ENCODE measurements around the gene CALHM4. TPM values are rescaled to one million over a fixed set of nuclear protein-coding genes. Genes with fewer than 3 reads are reported as not detected.
A peak's percentile ranks its signal among the peaks of the same experiment; 100 is the strongest.

CALHM4 gene
- total and polyA plus RNA-seq, 4 donors, result not detected

DNA sequence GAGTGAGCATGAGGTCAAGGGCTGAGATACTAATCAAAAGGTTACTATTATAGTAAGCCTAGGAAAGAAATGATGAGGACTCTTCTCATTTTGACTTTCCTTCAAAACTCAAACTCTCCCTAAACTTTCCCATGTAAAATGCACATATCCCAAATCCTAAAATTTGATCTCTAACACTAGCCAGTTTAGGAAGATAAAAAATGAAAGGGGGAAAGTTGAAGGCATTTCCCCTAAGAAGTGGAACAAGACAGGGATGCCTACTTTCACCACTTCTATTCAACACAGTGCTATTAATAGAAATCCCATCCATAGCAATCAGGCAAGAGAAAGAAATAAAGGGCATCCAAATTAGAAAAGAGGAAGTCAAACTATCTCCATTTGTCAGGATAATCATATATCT is 45.0 kb upstream of the CALHM4 start (continued):
- TF ChIP-seq HNF4A (conservative IDR thresholded peaks at IDR 0.05) (no peak), TAF1 (conservative IDR thresholded peaks at IDR 0.05) (no peak), FOXA2 (IDR thresholded peaks at IDR 0.05) (no peak), HNF4G (IDR thresholded peaks at IDR 0.05) (no peak)
- TF ChIP-seq, protein P1, sequence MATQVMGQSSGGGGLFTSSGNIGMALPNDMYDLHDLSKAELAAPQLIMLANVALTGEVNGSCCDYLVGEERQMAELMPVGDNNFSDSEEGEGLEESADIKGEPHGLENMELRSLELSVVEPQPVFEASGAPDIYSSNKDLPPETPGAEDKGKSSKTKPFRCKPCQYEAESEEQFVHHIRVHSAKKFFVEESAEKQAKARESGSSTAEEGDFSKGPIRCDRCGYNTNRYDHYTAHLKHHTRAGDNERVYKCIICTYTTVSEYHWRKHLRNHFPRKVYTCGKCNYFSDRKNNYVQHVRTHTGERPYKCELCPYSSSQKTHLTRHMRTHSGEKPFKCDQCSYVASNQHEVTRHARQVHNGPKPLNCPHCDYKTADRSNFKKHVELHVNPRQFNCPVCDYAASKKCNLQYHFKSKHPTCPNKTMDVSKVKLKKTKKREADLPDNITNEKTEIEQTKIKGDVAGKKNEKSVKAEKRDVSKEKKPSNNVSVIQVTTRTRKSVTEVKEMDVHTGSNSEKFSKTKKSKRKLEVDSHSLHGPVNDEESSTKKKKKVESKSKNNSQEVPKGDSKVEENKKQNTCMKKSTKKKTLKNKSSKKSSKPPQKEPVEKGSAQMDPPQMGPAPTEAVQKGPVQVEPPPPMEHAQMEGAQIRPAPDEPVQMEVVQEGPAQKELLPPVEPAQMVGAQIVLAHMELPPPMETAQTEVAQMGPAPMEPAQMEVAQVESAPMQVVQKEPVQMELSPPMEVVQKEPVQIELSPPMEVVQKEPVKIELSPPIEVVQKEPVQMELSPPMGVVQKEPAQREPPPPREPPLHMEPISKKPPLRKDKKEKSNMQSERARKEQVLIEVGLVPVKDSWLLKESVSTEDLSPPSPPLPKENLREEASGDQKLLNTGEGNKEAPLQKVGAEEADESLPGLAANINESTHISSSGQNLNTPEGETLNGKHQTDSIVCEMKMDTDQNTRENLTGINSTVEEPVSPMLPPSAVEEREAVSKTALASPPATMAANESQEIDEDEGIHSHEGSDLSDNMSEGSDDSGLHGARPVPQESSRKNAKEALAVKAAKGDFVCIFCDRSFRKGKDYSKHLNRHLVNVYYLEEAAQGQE (IDR thresholded peaks at IDR 0.05), result no peak

DNA sequence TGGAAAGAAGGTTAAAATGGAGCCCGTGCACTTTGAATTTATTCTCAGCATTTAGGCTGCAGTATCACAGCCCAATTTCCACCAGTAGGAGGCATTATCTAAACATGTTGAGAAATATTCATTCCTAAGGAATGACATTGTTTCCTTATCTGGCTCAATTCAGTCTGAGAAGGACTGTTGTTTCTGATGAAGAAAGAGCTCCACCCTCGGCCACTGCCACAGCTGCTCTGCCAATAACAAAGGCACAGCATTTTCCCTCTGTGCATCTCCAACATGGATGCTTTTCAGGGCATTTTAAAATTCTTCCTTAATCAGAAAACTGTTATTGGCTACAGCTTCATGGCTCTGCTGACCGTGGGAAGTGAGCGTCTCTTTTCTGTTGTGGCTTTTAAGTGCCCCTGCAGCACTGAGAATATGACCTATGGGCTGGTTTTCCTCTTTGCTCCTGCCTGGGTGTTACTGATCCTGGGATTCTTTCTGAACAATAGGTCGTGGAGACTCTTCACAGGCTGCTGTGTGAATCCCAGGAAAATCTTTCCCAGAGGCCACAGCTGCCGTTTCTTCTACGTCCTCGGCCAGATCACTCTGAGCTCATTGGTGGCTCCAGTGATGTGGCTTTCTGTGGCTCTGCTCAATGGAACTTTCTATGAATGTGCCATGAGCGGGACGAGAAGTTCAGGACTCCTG is 42.0 kb upstream of the CALHM4 start, which contains the start of gene CALHM5:
CALHM5 (plus strand) TSS at position 216 of the 687 bp plus-strand sequence; CDS start at position 274, 58 bp downstream.
- H3K4me3 ChIP-seq (ENCODE audit: low read depth in 1 of 3, low read length in 3 of 3), result peak within 1 kb of the TSS in 2 of 3 donors; percentile 20 to 21
- peaks cover 0 to 4% (median under 1%) of the 10 kb centered on the region in 4 donors for H3K9me3 ChIP-seq (ENCODE audit: control insufficient read depth in 4 of 4, low read length in 3 of 4)
- TF ChIP-seq GABPA (IDR thresholded peaks at IDR 0.05 in 1 of 2, conservative IDR thresholded peaks at IDR 0.05 in 1 of 2) (no peak), YY1 (IDR thresholded peaks at IDR 0.05) (peak; percentile 35), RAD21 (IDR thresholded peaks at IDR 0.05) (peak; percentile 59 to 65)
- TF ChIP-seq, protein P2, sequence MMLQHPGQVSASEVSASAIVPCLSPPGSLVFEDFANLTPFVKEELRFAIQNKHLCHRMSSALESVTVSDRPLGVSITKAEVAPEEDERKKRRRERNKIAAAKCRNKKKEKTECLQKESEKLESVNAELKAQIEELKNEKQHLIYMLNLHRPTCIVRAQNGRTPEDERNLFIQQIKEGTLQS (IDR thresholded peaks at IDR 0.05), result no peak
- TF ChIP-seq, protein P3, sequence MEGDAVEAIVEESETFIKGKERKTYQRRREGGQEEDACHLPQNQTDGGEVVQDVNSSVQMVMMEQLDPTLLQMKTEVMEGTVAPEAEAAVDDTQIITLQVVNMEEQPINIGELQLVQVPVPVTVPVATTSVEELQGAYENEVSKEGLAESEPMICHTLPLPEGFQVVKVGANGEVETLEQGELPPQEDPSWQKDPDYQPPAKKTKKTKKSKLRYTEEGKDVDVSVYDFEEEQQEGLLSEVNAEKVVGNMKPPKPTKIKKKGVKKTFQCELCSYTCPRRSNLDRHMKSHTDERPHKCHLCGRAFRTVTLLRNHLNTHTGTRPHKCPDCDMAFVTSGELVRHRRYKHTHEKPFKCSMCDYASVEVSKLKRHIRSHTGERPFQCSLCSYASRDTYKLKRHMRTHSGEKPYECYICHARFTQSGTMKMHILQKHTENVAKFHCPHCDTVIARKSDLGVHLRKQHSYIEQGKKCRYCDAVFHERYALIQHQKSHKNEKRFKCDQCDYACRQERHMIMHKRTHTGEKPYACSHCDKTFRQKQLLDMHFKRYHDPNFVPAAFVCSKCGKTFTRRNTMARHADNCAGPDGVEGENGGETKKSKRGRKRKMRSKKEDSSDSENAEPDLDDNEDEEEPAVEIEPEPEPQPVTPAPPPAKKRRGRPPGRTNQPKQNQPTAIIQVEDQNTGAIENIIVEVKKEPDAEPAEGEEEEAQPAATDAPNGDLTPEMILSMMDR (IDR thresholded peaks at IDR 0.05; ENCODE audit: low read depth, low read length, missing input control), result peak; percentile 49
- no peaks in the 10 kb centered on the region for H3K36me3 ChIP-seq (ENCODE audit: control insufficient read depth in 4 of 4, insufficient read depth in 3 of 4, low read depth in 1 of 4, low read length in 3 of 4)
- no peaks in the 10 kb centered on the region for H3K4me1 ChIP-seq (ENCODE audit: control insufficient read depth in 4 of 4, insufficient read depth in 4 of 4, low read length in 3 of 4)
- DNase-seq (ENCODE audit: low spot score), result no peak
- H3K27ac ChIP-seq (ENCODE audit: low read depth in 1 of 2, low read length in 2 of 2), result peak within 1 kb of the TSS; percentile 51 to 59
- 53% methylated on average over 10 of the region's 10 CpGs for WGBS
- H3K9ac ChIP-seq (ENCODE audit: low read depth in 1 of 2, low read length in 2 of 2), result peak within 1 kb of the TSS in 1 of 2 donors; percentile 20
- H3K27me3 ChIP-seq (ENCODE audit: control insufficient read depth in 4 of 4, insufficient read depth in 4 of 4, low read length in 3 of 4), result no peaks in the 10 kb centered on the region

DNA sequence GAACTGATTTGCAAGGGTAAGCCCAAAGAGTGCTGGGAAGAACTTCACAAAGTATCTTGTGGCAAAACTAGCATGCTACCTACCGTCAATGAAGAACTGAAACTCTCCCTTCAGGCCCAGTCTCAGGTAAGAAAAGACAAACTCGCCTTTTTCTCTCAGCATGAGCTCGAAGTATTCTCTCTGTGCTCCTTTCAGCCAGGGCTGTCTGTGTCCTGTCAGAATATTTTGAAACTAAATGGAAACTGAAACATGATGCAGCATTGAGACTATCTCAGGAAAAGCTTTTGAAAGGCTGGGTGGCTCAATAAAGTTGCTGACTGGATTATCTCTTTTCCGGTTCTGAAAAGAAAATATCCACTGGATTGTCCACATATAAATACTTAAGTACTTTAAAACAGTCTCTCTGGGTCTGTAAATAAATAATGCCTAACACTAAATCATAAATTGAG is 41.4 kb upstream of the CALHM4 start:
- Histone ChIP-seq H3K36me3 (ENCODE audit: control insufficient read depth in 4 of 4, insufficient read depth in 3 of 4, low read depth in 1 of 4, low read length in 3 of 4) (no peaks in the 10 kb centered on the region), H3K9ac (ENCODE audit: low read depth in 1 of 2, low read length in 2 of 2) (no peak overlapping the region), H3K4me3 (ENCODE audit: low read depth in 1 of 3, low read length in 3 of 3) (peak overlapping the region in 2 of 3 donors; percentile 20 to 21), H3K27me3 (ENCODE audit: control insufficient read depth in 4 of 4, insufficient read depth in 4 of 4, low read length in 3 of 4) (no peaks in the 10 kb centered on the region), H3K9me3 (ENCODE audit: control insufficient read depth in 4 of 4, low read length in 3 of 4) (peaks cover 0 to 4% (median under 1%) of the 10 kb centered on the region in 4 donors), H3K4me1 (ENCODE audit: control insufficient read depth in 4 of 4, insufficient read depth in 4 of 4, low read length in 3 of 4) (no peaks in the 10 kb centered on the region), H3K27ac (ENCODE audit: low read depth in 1 of 2, low read length in 2 of 2) (peak overlapping the region; percentile 51 to 59)
- DNase-seq (ENCODE audit: low spot score), result no peak
- 66% methylated on average over 4 of the region's 4 CpGs for WGBS
- TF ChIP-seq RAD21 (IDR thresholded peaks at IDR 0.05), result no peak
- no peak for TF ChIP-seq EGR1 (IDR thresholded peaks at IDR 0.05; ENCODE audit: low read depth in 2 of 2)
- TF ChIP-seq TAF1 (conservative IDR thresholded peaks at IDR 0.05), result no peak
- no peak for TF ChIP-seq GABPA (IDR thresholded peaks at IDR 0.05 in 1 of 2, conservative IDR thresholded peaks at IDR 0.05 in 1 of 2)
- TF ChIP-seq, protein P4, sequence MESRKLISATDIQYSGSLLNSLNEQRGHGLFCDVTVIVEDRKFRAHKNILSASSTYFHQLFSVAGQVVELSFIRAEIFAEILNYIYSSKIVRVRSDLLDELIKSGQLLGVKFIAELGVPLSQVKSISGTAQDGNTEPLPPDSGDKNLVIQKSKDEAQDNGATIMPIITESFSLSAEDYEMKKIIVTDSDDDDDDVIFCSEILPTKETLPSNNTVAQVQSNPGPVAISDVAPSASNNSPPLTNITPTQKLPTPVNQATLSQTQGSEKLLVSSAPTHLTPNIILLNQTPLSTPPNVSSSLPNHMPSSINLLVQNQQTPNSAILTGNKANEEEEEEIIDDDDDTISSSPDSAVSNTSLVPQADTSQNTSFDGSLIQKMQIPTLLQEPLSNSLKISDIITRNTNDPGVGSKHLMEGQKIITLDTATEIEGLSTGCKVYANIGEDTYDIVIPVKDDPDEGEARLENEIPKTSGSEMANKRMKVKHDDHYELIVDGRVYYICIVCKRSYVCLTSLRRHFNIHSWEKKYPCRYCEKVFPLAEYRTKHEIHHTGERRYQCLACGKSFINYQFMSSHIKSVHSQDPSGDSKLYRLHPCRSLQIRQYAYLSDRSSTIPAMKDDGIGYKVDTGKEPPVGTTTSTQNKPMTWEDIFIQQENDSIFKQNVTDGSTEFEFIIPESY (IDR thresholded peaks at IDR 0.05), result no peak
- TF ChIP-seq HNF4G (IDR thresholded peaks at IDR 0.05), result no peak
- TF ChIP-seq JUND (IDR thresholded peaks at IDR 0.05), result no peak
- no peak for TF ChIP-seq RXRA (IDR thresholded peaks at IDR 0.05)
- TF ChIP-seq, protein P3 (IDR thresholded peaks at IDR 0.05; ENCODE audit: low read depth, low read length, missing input control), result no peak
- TF ChIP-seq SP1 (IDR thresholded peaks at IDR 0.05), result no peak
- no peak for TF ChIP-seq FOXA2 (IDR thresholded peaks at IDR 0.05)
- TF ChIP-seq YY1 (IDR thresholded peaks at IDR 0.05), result no peak
- TF ChIP-seq FOXA1 (IDR thresholded peaks at IDR 0.05), result no peak
- no peak for TF ChIP-seq NR2F2 (IDR thresholded peaks at IDR 0.05)
- TF ChIP-seq, protein P5, sequence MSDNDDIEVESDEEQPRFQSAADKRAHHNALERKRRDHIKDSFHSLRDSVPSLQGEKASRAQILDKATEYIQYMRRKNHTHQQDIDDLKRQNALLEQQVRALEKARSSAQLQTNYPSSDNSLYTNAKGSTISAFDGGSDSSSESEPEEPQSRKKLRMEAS (IDR thresholded peaks at IDR 0.05), result no peak
- TF ChIP-seq HNF4A (conservative IDR thresholded peaks at IDR 0.05), result no peak

All from liver (tissue), 9 donors.